H9 (cell line): ENCODE results near the gene RICTOR. TPM values are rescaled to one million over a fixed set of nuclear protein-coding genes. Genes with fewer than 3 reads are reported as not detected.

Experiments
- DNase-seq: peaks from one replicate; pipeline ENCODE4 v3.0.0-alpha.2; 2017
- H2AFZ ChIP-seq: one replicate; pipeline ENCODE4 v1.6.1; 2013; ENCODE audit warnings: mild to moderate bottlenecking, low read length, control low read depth, moderate library complexity
- H2AK5ac ChIP-seq: 2 replicates; pipeline ENCODE4 v1.6.1; 2013; ENCODE audit warnings: low read length, control low read depth, mixed read lengths; ENCODE audit not compliant: insufficient read length
- H2BK120ac ChIP-seq: one replicate; pipeline ENCODE4 v1.6.1; 2013; ENCODE audit warnings: low read depth, mild to moderate bottlenecking, low read length, control low read depth, inconsistent platforms; ENCODE audit not compliant: poor library complexity, severe bottlenecking
- H2BK12ac ChIP-seq: 2 replicates; pipeline ENCODE4 v1.6.1; 2013; ENCODE audit warnings: low read length, control low read depth, mixed read lengths, low read depth; ENCODE audit not compliant: insufficient read length
- H2BK15ac ChIP-seq: 2 replicates; pipeline ENCODE4 v1.6.1; 2013; ENCODE audit warnings: low read depth, low read length, control low read depth
- H2BK20ac ChIP-seq: one replicate; pipeline ENCODE4 v1.6.1; 2013; ENCODE audit warnings: low read depth, mild to moderate bottlenecking, low read length, control low read depth, inconsistent platforms; ENCODE audit not compliant: poor library complexity, severe bottlenecking
- H2BK5ac ChIP-seq: 2 replicates; pipeline ENCODE4 v1.6.1; 2013; ENCODE audit warnings: low read length, control low read depth, mixed read lengths; ENCODE audit not compliant: insufficient read length
- H3K14ac ChIP-seq: 2 replicates; pipeline ENCODE4 v1.6.1; 2013; ENCODE audit warnings: low read length, control low read depth; ENCODE audit not compliant: insufficient read depth
- H3K18ac ChIP-seq: 2 replicates; pipeline ENCODE4 v1.6.1; 2013; ENCODE audit warnings: low read depth, mild to moderate bottlenecking, mixed read lengths, low read length, control low read depth; ENCODE audit not compliant: insufficient read length
- H3K23ac ChIP-seq: 2 replicates; pipeline ENCODE4 v1.6.1; 2013; ENCODE audit warnings: low read length, control low read depth, mixed read lengths, low read depth; ENCODE audit not compliant: insufficient read length
- H3K23me2 ChIP-seq: 2 replicates; pipeline ENCODE4 v1.6.1; 2013; ENCODE audit warnings: low read depth, mild to moderate bottlenecking, mixed read lengths, low read length, control low read depth; ENCODE audit not compliant: insufficient read length, poor library complexity, severe bottlenecking
- H3K27ac ChIP-seq: 2 replicates; pipeline ENCODE4 v1.5.1; 2013; ENCODE audit warnings: low read length, control low read depth, mixed read lengths, low read depth; ENCODE audit not compliant: insufficient read length
- H3K27me3 ChIP-seq: 2 replicates; pipeline ENCODE4 v1.6.1; 2013; ENCODE audit warnings: low read length, control low read depth, inconsistent platforms; ENCODE audit not compliant: insufficient read depth
- H3K4ac ChIP-seq: 2 replicates; pipeline ENCODE4 v1.6.1; 2013; ENCODE audit warnings: low read depth, mild to moderate bottlenecking, control low read depth, inconsistent platforms, low read length, moderate library complexity
- H3K4me1 ChIP-seq: 2 replicates; pipeline ENCODE4 v1.6.1; 2013; ENCODE audit warnings: low read length, control low read depth, inconsistent platforms; ENCODE audit not compliant: insufficient read depth
- H3K4me2 ChIP-seq: 2 replicates; pipeline ENCODE4 v1.6.1; 2013; ENCODE audit warnings: low read length, control low read depth, mixed read lengths; ENCODE audit not compliant: insufficient read length, insufficient read depth
- H3K56ac ChIP-seq: 2 replicates; pipeline ENCODE4 v1.6.1; 2013; ENCODE audit warnings: low read depth, mild to moderate bottlenecking, mixed read lengths, low read length, control low read depth; ENCODE audit not compliant: insufficient read length
- H3K79me1 ChIP-seq: 2 replicates; pipeline ENCODE4 v1.6.1; 2013; ENCODE audit warnings: low read depth, mild to moderate bottlenecking, moderate library complexity, low read length, control low read depth, inconsistent platforms; ENCODE audit not compliant: insufficient read depth, poor library complexity, severe bottlenecking
- H3K79me2 ChIP-seq: 2 replicates; pipeline ENCODE4 v1.6.1; 2013; ENCODE audit warnings: low read length, control low read depth, inconsistent platforms; ENCODE audit not compliant: insufficient read depth
- H3K9ac ChIP-seq: 2 replicates; pipeline ENCODE4 v1.6.1; 2013; ENCODE audit warnings: low read length, control low read depth, mixed read lengths; ENCODE audit not compliant: insufficient read length; ENCODE audit errors: extremely low read depth
- H3K9me3 ChIP-seq: one replicate; pipeline ENCODE4 v1.6.1; 2013; ENCODE audit warnings: low read depth, low read length, inconsistent platforms; ENCODE audit not compliant: control insufficient read depth
- H3T11ph ChIP-seq: one replicate; pipeline ENCODE4 v1.6.1; 2013; ENCODE audit warnings: mild to moderate bottlenecking, low read length, control low read depth, inconsistent platforms
- H4K20me1 ChIP-seq: one replicate; pipeline ENCODE4 v1.6.1; 2013; ENCODE audit not compliant: control insufficient read depth, insufficient read length, insufficient read depth
- H4K5ac ChIP-seq: 2 replicates; pipeline ENCODE4 v1.6.1; 2013; ENCODE audit warnings: low read depth, mild to moderate bottlenecking, mixed read lengths, low read length, control low read depth; ENCODE audit not compliant: insufficient read length
- H4K8ac ChIP-seq: replicated peaks from 2 replicates; pipeline ENCODE4 v1.6.1; 2013; ENCODE audit warnings: low read length, control low read depth, mixed read lengths, low read depth; ENCODE audit not compliant: insufficient read length
- H4K91ac ChIP-seq: 2 replicates; pipeline ENCODE4 v1.6.1; 2013; ENCODE audit warnings: low read depth, mild to moderate bottlenecking, moderate library complexity, mixed read lengths, low read length, control low read depth; ENCODE audit not compliant: insufficient read length
- H3K27ac Mint-ChIP-seq, 3 experiments: 2 replicates in 2 of 3; 3 replicates in 1 of 3; pipeline ENCODE4 v1.8.0; 2020 to 2021; ENCODE audit warnings: mixed read lengths in 3 of 3, mild to moderate bottlenecking in 1 of 3, moderate library complexity in 1 of 3
- H3K27me3 Mint-ChIP-seq: 2 replicates; pipeline ENCODE4 v1.8.0; 2021; ENCODE audit warnings: low read depth, mild to moderate bottlenecking, moderate library complexity, mixed read lengths
- H3K36me3 Mint-ChIP-seq, 3 experiments: 2 replicates in 2 of 3; 3 replicates in 1 of 3; pipeline ENCODE4 v1.8.0; 2020 to 2021; ENCODE audit warnings: low read depth in 3 of 3, mixed read lengths in 3 of 3; ENCODE audit not compliant: insufficient read depth in 1 of 3
- H3K4me1 Mint-ChIP-seq, 2 experiments: 2 replicates each; pipeline ENCODE4 v1.8.0; 2020; ENCODE audit warnings: mixed read lengths in 2 of 2
- H3K4me3 Mint-ChIP-seq, 2 experiments: 2 replicates in 1 of 2; 3 replicates in 1 of 2; pipeline ENCODE4 v1.8.0; 2020 to 2021; ENCODE audit warnings: mild to moderate bottlenecking in 2 of 2, mixed read lengths in 2 of 2, moderate library complexity in 1 of 2
- H3K9me3 Mint-ChIP-seq, 2 experiments: 2 replicates in 1 of 2; 3 replicates in 1 of 2; pipeline ENCODE4 v1.8.0; 2020; ENCODE audit warnings: mild to moderate bottlenecking in 2 of 2, mixed read lengths in 2 of 2, moderate library complexity in 1 of 2
- WGBS: extraction: QIAGEN DNeasy Blood & Tissue Kit; methylation state at CpG from one replicate; pipeline ENCODE4 v1.1.7; 2013; ENCODE audit warnings: missing lambda C conversion rate, low lambda C conversion rate, mixed read lengths; ENCODE audit not compliant: insufficient read length; ENCODE audit errors: extremely low coverage; 5-methylcytosine and 5-hydroxymethylcytosine counted together
- total RNA-seq: library from RNA; stranded (reverse); gene quantifications from 2 replicates; pipeline ENCODE4 v1.2.1, GENCODE V29; 2021
- TF ChIP-seq, protein P1 (sequence below): fragments of 200-600 bp; sonication (generic); conservative IDR thresholded peaks from 3 replicates; pipeline ENCODE4 v1.8.0; 2021; ENCODE audit warnings: antibody characterized with exemption, mild to moderate bottlenecking

Gene RICTOR
- total RNA-seq, 1 experiment from 2014 or later, result 20.9 TPM

DNA sequence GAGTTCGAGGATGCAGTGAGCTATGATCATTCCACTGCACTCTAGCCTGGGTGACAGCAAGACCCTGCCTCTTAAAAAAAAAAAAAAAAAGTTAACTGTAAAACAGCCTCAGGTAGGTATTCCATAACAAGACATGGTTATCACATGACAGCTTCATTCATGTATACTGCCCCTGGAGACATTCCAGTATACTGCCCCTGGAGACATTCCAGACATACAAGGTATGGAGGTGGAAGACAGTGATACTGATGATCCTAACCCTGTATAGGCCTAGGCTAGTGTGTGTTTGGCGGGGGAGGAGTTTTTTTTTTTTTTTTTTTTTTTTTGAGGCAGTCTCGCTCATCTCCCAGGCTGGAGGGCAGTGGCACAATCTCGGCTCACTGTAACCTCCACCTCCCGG, 105.5 kb downstream of the RICTOR start:
- peaks cover 0 to 23% (median 10%) of the 10 kb centered on the region in 3 experiments; a peak in 5 of 7 replicates for H3K36me3 Mint-ChIP-seq
- no peak overlapping the region for H3K9ac ChIP-seq

More for the DNA sequence above, 105.5 kb downstream of the RICTOR start:
- Histone ChIP-seq H2BK12ac (no peak overlapping the region), H2AK5ac (no peak overlapping the region), H4K8ac (no peak overlapping the region), H3K79me2 (no peaks in the 10 kb centered on the region), H3K4me2 (no peak overlapping the region), H2BK20ac (no peak overlapping the region), H3K14ac (no peak overlapping the region), H2AFZ (no peak overlapping the region), H3K4ac (no peak overlapping the region), H2BK15ac (no peak overlapping the region), H2BK5ac (no peak overlapping the region), H3K9me3 (no peaks in the 10 kb centered on the region), H2BK120ac (no peak overlapping the region), H3K27ac (no peak overlapping the region), H3K27me3 (no peaks in the 10 kb centered on the region), H3K23ac (no peak overlapping the region), H3K23me2 (no peaks in the 10 kb centered on the region), H4K20me1 (no peaks in the 10 kb centered on the region), H3T11ph (no peak overlapping the region), H3K79me1 (no peaks in the 10 kb centered on the region), H4K91ac (no peak overlapping the region), H3K4me1 (no peaks in the 10 kb centered on the region), H3K18ac (no peak overlapping the region), H3K56ac (no peak overlapping the region), H4K5ac (no peak overlapping the region)
- TF ChIP-seq, protein P1, sequence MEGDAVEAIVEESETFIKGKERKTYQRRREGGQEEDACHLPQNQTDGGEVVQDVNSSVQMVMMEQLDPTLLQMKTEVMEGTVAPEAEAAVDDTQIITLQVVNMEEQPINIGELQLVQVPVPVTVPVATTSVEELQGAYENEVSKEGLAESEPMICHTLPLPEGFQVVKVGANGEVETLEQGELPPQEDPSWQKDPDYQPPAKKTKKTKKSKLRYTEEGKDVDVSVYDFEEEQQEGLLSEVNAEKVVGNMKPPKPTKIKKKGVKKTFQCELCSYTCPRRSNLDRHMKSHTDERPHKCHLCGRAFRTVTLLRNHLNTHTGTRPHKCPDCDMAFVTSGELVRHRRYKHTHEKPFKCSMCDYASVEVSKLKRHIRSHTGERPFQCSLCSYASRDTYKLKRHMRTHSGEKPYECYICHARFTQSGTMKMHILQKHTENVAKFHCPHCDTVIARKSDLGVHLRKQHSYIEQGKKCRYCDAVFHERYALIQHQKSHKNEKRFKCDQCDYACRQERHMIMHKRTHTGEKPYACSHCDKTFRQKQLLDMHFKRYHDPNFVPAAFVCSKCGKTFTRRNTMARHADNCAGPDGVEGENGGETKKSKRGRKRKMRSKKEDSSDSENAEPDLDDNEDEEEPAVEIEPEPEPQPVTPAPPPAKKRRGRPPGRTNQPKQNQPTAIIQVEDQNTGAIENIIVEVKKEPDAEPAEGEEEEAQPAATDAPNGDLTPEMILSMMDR, result no peak
- no peak overlapping the region for H3K4me3 Mint-ChIP-seq
- no peak for DNase-seq
- H3K27ac Mint-ChIP-seq, result no peak overlapping the region
- H3K9me3 Mint-ChIP-seq, result no peaks in the 10 kb centered on the region
- H3K4me1 Mint-ChIP-seq, result no peaks in the 10 kb centered on the region
- no peaks in the 10 kb centered on the region for H3K27me3 Mint-ChIP-seq
- WGBS, result no CpG with 5 or more reads among the region's 5 CpGs
